ENCODE results near the gene TUT7.
"Not testable (repeated sequence)": the region's sequence is repeated elsewhere in the genome, so short reads cannot be mapped to it uniquely, and the experiment has no call there.

TUT7 gene

GRCh38 chr9:86347991-86348390 lies 6.2 kb downstream of the TUT7 start:
- DNase-seq = peak in 3 of 4 experiments; percentile 27 to 66 (median 58)

- DNase-seq = no peak
Observed at GRCh38 chr9:86344818-86345217, 9.4 kb downstream of the TUT7 start.

GRCh38 chr9:86342269-86342668 lies 11.9 kb downstream of the TUT7 start:
- no peak for DNase-seq

GRCh38 chr9:86341007-86341491 lies 13.2 kb downstream of the TUT7 start:
- DNase-seq = peak in 2 of 4 experiments; percentile 20 to 26

- DNase-seq = no peak
Observed at GRCh38 chr9:86340356-86341006, 13.7 kb downstream of the TUT7 start.

- DNase-seq = peak; percentile 17 to 79 (median 56)
Observed at GRCh38 chr9:86337469-86338108, 16.6 kb downstream of the TUT7 start.

- no peak for DNase-seq
Observed at GRCh38 chr9:86336058-86336457, 18.2 kb downstream of the TUT7 start.

- DNase-seq = no peak
Observed at GRCh38 chr9:86333651-86334050, 20.6 kb downstream of the TUT7 start.

GRCh38 chr9:86330186-86330585 lies 24.0 kb downstream of the TUT7 start:
- DNase-seq = no peak

GRCh38 chr9:86329649-86330048 lies 24.6 kb downstream of the TUT7 start:
- DNase-seq = no peak

GRCh38 chr9:86328156-86328555 lies 26.1 kb downstream of the TUT7 start:
- DNase-seq = no peak

GRCh38 chr9:86326536-86326935 lies 27.7 kb downstream of the TUT7 start:
- no peak for DNase-seq

- DNase-seq = no peak
Observed at GRCh38 chr9:86324901-86325300, 29.3 kb downstream of the TUT7 start.

- DNase-seq = no peak
Observed at GRCh38 chr9:86324308-86324707, 29.9 kb downstream of the TUT7 start.

- no peak for DNase-seq
Observed at GRCh38 chr9:86322973-86323644, 31.1 kb downstream of the TUT7 start.

GRCh38 chr9:86321373-86321772 lies 32.8 kb downstream of the TUT7 start:
- DNase-seq = no peak

- DNase-seq = no peak
Observed at GRCh38 chr9:86318187-86318586, 36.0 kb downstream of the TUT7 start.

GRCh38 chr9:86315078-86315477 lies 39.1 kb downstream of the TUT7 start:
- DNase-seq = no peak

GRCh38 chr9:86312959-86313358 lies 41.3 kb downstream of the TUT7 start:
- DNase-seq = not testable (repeated sequence)

GRCh38 chr9:86308687-86309086 lies 45.5 kb downstream of the TUT7 start:
- DNase-seq = no peak

GRCh38 chr9:86304236-86304730 lies 49.9 kb downstream of the TUT7 start:
- DNase-seq = no peak

- DNase-seq = no peak
Observed at GRCh38 chr9:86303316-86303975, 50.8 kb downstream of the TUT7 start.

- DNase-seq = no peak
Observed at GRCh38 chr9:86301686-86302085, 52.5 kb downstream of the TUT7 start.

Data from suppressor macrophage (primary cell).